Mucosa of rectum (tissue), 2 donors: ENCODE measurements around the gene MGAT5.

Experiments used
- H3K27ac ChIP-seq, 2 donors: one replicate each; pipeline ENCODE4 v1.7.0; 2013; ENCODE audit warnings: inconsistent platforms in 2 of 2, low read depth in 2 of 2, low read length in 2 of 2
- H3K27me3 ChIP-seq, 2 donors: one replicate each; pipeline ENCODE4 v1.7.0; 2013; ENCODE audit warnings: low read length in 2 of 2; ENCODE audit not compliant: control insufficient read depth in 2 of 2, insufficient read depth in 2 of 2
- H3K36me3 ChIP-seq, 2 donors: one replicate each; pipeline ENCODE4 v1.7.0; 2013; ENCODE audit warnings: low read length in 2 of 2; ENCODE audit not compliant: control insufficient read depth in 2 of 2, insufficient read depth in 2 of 2
- H3K4me1 ChIP-seq, 2 donors: one replicate each; pipeline ENCODE4 v1.7.0; 2013; ENCODE audit warnings: low read length in 2 of 2, mild to moderate bottlenecking in 1 of 2; ENCODE audit not compliant: control insufficient read depth in 2 of 2, insufficient read depth in 2 of 2
- H3K4me3 ChIP-seq, 2 donors: one replicate each; pipeline ENCODE4 v1.7.0; 2013; ENCODE audit warnings: low read length in 2 of 2
- H3K9ac ChIP-seq, 2 donors: one replicate each; pipeline ENCODE4 v1.7.0; 2013; ENCODE audit warnings: low read length in 2 of 2, low read depth in 1 of 2, mild to moderate bottlenecking in 1 of 2
- H3K9me3 ChIP-seq, 2 donors: one replicate each; pipeline ENCODE4 v1.7.0; 2013; ENCODE audit warnings: low read length in 2 of 2; ENCODE audit not compliant: control insufficient read depth in 2 of 2
- donor health status: healthy.
- donor health status: Normal muscosa, but diverticular disease.

MGAT5 gene

GRCh38 chr2:134367213-134367612, 113.3 kb downstream of the MGAT5 start:
- Histone ChIP-seq H3K27ac (no peak overlapping the region), H3K27me3 (no peaks in the 10 kb centered on the region), H3K4me1 (peaks cover 4 to 21% of the 10 kb centered on the region in 2 donors), H3K4me3 (no peak overlapping the region), H3K36me3 (peaks cover 13 to 17% of the 10 kb centered on the region in 2 donors), H3K9ac (no peak overlapping the region), H3K9me3 (no peaks in the 10 kb centered on the region)

- Histone ChIP-seq H3K27ac (no peak overlapping the region), H3K27me3 (no peaks in the 10 kb centered on the region), H3K9ac (no peak overlapping the region), H3K4me1 (peaks cover 9 to 26% of the 10 kb centered on the region in 2 donors), H3K36me3 (peaks cover 12 to 13% of the 10 kb centered on the region in 2 donors), H3K4me3 (no peak overlapping the region), H3K9me3 (no peaks in the 10 kb centered on the region)
Measured at GRCh38 chr2:134368009-134368817, 114.3 kb downstream of the MGAT5 start.

GRCh38 chr2:134369220-134369902, 115.5 kb downstream of the MGAT5 start:
- Histone ChIP-seq H3K4me1 (peaks cover 9 to 26% of the 10 kb centered on the region in 2 donors), H3K9me3 (no peaks in the 10 kb centered on the region), H3K27me3 (no peaks in the 10 kb centered on the region), H3K9ac (no peak overlapping the region), H3K36me3 (peaks cover 12 to 13% of the 10 kb centered on the region in 2 donors), H3K27ac (no peak overlapping the region), H3K4me3 (no peak overlapping the region)

GRCh38 chr2:134370655-134371445, 117.0 kb downstream of the MGAT5 start:
- H3K4me3 ChIP-seq, result no peak overlapping the region
- H3K9ac ChIP-seq, result no peak overlapping the region
- peaks cover 10 to 26% of the 10 kb centered on the region in 2 donors for H3K4me1 ChIP-seq
- no peaks in the 10 kb centered on the region for H3K9me3 ChIP-seq
- H3K27me3 ChIP-seq, result no peaks in the 10 kb centered on the region
- H3K36me3 ChIP-seq, result peaks cover 5% of the 10 kb centered on the region in 2 donors
- H3K27ac ChIP-seq, result no peak overlapping the region

GRCh38 chr2:134372141-134372540, 118.3 kb downstream of the MGAT5 start:
- Histone ChIP-seq H3K27me3 (no peaks in the 10 kb centered on the region), H3K9me3 (no peaks in the 10 kb centered on the region), H3K4me3 (no peak overlapping the region), H3K4me1 (peaks cover 10 to 26% of the 10 kb centered on the region in 2 donors), H3K27ac (no peak overlapping the region), H3K9ac (no peak overlapping the region), H3K36me3 (peaks cover 2 to 8% of the 10 kb centered on the region in 2 donors)

- Histone ChIP-seq H3K27me3 (no peaks in the 10 kb centered on the region), H3K4me3 (no peak overlapping the region), H3K4me1 (peaks cover 10 to 24% of the 10 kb centered on the region in 2 donors), H3K27ac (no peak overlapping the region), H3K9me3 (no peaks in the 10 kb centered on the region), H3K36me3 (peaks cover 3 to 9% of the 10 kb centered on the region in 2 donors), H3K9ac (no peak overlapping the region)
Measured at GRCh38 chr2:134372611-134373131, 118.8 kb downstream of the MGAT5 start.

- no peak overlapping the region for H3K4me3 ChIP-seq
- H3K36me3 ChIP-seq, result peaks cover 3 to 11% of the 10 kb centered on the region in 2 donors
- H3K9me3 ChIP-seq, result no peaks in the 10 kb centered on the region
- no peak overlapping the region for H3K27ac ChIP-seq
- no peak overlapping the region for H3K9ac ChIP-seq
- H3K27me3 ChIP-seq, result no peaks in the 10 kb centered on the region
- H3K4me1 ChIP-seq, result peaks cover 7% of the 10 kb centered on the region in 2 donors
Measured at GRCh38 chr2:134375935-134376334, 122.1 kb downstream of the MGAT5 start.

GRCh38 chr2:134377730-134378129, 123.9 kb downstream of the MGAT5 start:
- no peaks in the 10 kb centered on the region for H3K9me3 ChIP-seq
- H3K9ac ChIP-seq, result no peak overlapping the region
- peaks cover 3 to 5% of the 10 kb centered on the region in 2 donors for H3K4me1 ChIP-seq
- H3K4me3 ChIP-seq, result no peak overlapping the region
- peaks cover 2 to 11% of the 10 kb centered on the region in 2 donors for H3K36me3 ChIP-seq
- no peaks in the 10 kb centered on the region for H3K27me3 ChIP-seq
- no peak overlapping the region for H3K27ac ChIP-seq

GRCh38 chr2:134379293-134379692, 125.4 kb downstream of the MGAT5 start:
- Histone ChIP-seq H3K27me3 (no peaks in the 10 kb centered on the region), H3K36me3 (peaks cover 2 to 11% of the 10 kb centered on the region in 2 donors), H3K9ac (no peak overlapping the region), H3K9me3 (no peaks in the 10 kb centered on the region), H3K4me1 (peaks cover 0 to 2% of the 10 kb centered on the region in 2 donors), H3K27ac (no peak overlapping the region), H3K4me3 (no peak overlapping the region)
